ENCODE results near the gene EMP1.

The EMP1 gene, protein sequence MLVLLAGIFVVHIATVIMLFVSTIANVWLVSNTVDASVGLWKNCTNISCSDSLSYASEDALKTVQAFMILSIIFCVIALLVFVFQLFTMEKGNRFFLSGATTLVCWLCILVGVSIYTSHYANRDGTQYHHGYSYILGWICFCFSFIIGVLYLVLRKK

DNA sequence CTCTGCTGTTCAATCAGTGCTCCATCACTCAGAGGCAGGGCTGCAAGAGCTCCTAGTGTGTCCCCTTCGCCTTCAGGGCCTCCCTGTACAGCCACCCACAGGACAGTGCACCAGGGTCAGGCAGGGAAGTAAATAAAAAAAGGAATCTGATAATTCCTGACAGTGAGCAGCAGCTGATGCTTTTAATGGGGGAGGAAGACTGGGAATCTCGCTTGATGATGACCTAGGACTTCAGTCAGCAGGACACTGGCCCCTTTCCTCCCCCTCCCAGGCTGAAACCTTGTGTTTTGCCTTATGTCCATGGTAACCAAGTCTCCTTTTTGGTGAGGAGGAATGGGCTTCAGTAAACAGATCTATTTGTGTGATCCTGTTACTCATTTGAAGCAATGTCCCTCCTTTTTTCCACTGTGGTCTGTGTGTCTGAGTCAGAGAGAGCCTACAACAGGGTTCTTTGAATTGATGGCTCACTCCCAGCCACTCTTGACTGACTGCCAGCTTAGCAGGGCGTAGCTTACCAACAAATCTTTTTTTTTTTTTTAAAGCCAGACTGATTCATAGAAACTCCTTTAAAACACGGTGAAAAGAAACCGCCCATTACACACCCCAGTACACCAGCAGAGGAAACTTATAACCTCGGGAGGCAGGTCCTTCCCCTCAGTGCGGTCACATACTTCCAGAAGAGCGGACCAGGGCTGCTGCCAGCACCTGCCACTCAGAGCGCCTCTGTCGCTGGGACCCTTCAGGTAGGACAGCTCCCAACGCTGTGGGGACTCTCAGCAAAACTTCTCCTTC, at the start of gene EMP1:
Gene EMP1 (plus strand): TSS at position 597 of the 792 bp plus-strand sequence. CDS start 14,785 bp downstream, outside the sequence.
- peak in 1 of 2 donors; percentile 19 for DNase-seq (ENCODE audit: low spot score in 2 of 2)
- Mint-ChIP-seq H3K9me3 (no peaks in the 10 kb centered on the region), H3K4me3 (peak within 1 kb of the TSS; percentile 56), H3K36me3 (ENCODE audit: insufficient read depth) (peaks cover 2% of the 10 kb centered on the region), H3K4me1 (peaks cover 17% of the 10 kb centered on the region), H3K27ac (ENCODE audit: low read depth) (peak within 1 kb of the TSS; percentile 46), H3K27me3 (peaks cover 48% of the 10 kb centered on the region)
- ATAC-seq (replicated peaks; ENCODE audit: extremely low read depth, poor library complexity, severe bottlenecking), result peak; percentile 90

DNA sequence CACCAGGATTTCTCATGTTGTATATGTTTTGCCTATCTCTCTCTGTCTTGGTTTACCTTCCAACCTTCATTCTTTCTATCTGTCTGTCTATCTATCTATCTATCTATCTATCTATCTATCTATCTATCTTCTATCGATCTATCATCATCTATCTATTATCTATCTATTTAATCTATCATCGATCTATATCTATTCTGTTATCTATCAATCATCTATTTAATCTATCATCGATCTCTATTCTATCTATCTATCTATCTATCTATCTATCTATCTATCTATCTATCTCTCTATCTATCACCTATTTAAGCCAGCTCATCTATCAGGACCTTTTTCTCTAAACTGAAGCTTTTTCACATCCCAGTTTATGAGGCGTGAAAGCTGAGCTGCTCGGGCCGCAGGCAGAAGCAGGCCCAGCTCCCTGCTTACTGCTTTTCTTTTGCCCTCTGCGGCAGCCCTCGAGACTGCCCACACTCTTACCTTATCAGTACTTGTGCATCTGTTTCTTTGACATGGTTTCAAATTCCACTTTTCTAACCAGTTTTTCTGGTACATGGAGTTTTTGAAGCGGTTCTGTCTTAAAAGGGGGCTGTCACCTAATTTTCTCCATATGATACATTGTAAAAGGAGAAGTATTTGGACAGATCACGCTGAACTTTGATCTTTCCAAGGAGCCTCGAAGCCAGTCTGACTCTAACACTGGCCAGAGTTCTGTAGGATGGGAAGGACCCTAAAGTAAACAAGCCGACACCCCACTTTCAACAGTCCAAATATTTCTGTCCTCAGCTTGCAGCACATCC, 48.6 kb upstream of the EMP1 start:
- ATAC-seq (replicated peaks; ENCODE audit: extremely low read depth, poor library complexity, severe bottlenecking) (no peak), DNase-seq (ENCODE audit: low spot score in 2 of 2) (no peak)
- H3K27me3 Mint-ChIP-seq, result peaks cover 24% of the 10 kb centered on the region

DNA sequence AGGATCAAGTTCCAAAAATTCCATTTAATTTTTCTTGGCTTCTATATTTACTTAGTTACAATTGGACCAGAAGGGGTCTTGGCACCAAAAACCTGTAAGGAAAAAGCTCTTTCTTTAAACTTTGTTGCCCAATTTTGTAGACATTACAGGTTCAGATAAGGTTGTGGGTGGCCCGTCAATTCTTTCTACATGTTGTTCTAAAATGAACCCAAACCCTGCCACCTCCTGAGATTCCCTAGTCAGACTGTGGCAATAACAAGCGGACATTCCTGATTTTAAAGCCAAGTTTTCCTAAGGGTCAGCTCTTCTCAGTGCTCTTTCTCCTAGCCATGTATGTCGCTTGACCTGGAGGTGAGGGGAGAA, 48.1 kb upstream of the EMP1 start:
- Mint-ChIP-seq H3K27ac (ENCODE audit: low read depth) (no peak overlapping the region), H3K4me1 (peaks cover 10% of the 10 kb centered on the region), H3K36me3 (ENCODE audit: insufficient read depth) (no peaks in the 10 kb centered on the region), H3K27me3 (peaks cover 24% of the 10 kb centered on the region), H3K9me3 (no peaks in the 10 kb centered on the region), H3K4me3 (no peak overlapping the region)
- ATAC-seq (replicated peaks; ENCODE audit: extremely low read depth, poor library complexity, severe bottlenecking), result no peak
- DNase-seq (ENCODE audit: low spot score in 2 of 2), result no peak

More for the DNA sequence above, 48.6 kb upstream of the EMP1 start:
- H3K4me3 Mint-ChIP-seq, result no peak overlapping the region
- H3K9me3 Mint-ChIP-seq, result no peaks in the 10 kb centered on the region
- no peak overlapping the region for H3K27ac Mint-ChIP-seq (ENCODE audit: low read depth)
- no peaks in the 10 kb centered on the region for H3K36me3 Mint-ChIP-seq (ENCODE audit: insufficient read depth)
- peaks cover 10% of the 10 kb centered on the region for H3K4me1 Mint-ChIP-seq

DNA sequence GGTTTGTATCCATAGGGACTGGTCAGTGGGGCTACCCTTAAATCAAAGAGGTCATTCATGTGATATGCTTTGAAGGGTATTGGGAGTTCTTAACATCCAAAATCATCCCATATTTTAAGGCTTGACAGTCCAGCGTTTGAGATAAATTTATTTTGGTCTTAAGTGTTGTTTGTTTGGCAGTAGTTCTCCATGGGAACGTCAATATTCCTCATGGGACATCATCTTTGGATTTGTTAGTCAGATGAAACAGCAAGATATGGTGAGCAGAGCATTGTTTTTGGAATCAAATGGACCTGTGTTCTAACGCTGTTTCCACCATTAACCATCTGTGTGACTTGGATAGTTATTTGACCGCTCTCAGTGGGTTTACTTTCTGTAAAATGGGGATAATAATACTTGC, 47.1 kb upstream of the EMP1 start:
- no peak overlapping the region for H3K27ac Mint-ChIP-seq (ENCODE audit: low read depth)
- peaks cover 24% of the 10 kb centered on the region for H3K27me3 Mint-ChIP-seq
- no peaks in the 10 kb centered on the region for H3K36me3 Mint-ChIP-seq (ENCODE audit: insufficient read depth)
- H3K9me3 Mint-ChIP-seq, result no peaks in the 10 kb centered on the region
- DNase-seq (ENCODE audit: low spot score in 2 of 2) (no peak), ATAC-seq (replicated peaks; ENCODE audit: extremely low read depth, poor library complexity, severe bottlenecking) (no peak)
- peaks cover 5% of the 10 kb centered on the region for H3K4me1 Mint-ChIP-seq
- H3K4me3 Mint-ChIP-seq, result no peak overlapping the region

DNA sequence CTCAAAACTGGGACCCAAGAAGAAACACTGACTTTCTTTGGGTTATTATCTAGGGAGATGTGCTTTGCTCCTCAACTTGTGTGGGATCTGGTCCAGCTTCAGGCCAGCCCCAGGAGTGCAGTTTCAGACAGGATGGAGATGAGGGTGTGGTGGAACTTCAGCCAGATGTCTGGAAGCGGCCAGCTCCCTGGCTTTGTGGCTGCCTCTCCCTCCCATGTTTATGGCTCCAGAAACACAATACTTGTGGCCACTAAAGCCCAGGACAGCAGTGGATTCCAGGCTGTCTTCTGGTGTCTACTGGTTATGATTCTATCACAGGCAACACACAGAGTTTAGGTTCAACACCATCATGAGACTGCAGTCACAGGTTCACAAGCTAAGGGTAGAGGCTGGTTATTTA, 44.2 kb upstream of the EMP1 start:
- DNase-seq (ENCODE audit: low spot score in 2 of 2) (no peak), ATAC-seq (replicated peaks; ENCODE audit: extremely low read depth, poor library complexity, severe bottlenecking) (no peak)
- no peak overlapping the region for H3K4me3 Mint-ChIP-seq
- H3K36me3 Mint-ChIP-seq (ENCODE audit: insufficient read depth), result no peaks in the 10 kb centered on the region
- H3K27ac Mint-ChIP-seq (ENCODE audit: low read depth), result no peak overlapping the region
- H3K27me3 Mint-ChIP-seq, result peaks cover 32% of the 10 kb centered on the region
- H3K9me3 Mint-ChIP-seq, result no peaks in the 10 kb centered on the region
- H3K4me1 Mint-ChIP-seq, result no peaks in the 10 kb centered on the region

DNA sequence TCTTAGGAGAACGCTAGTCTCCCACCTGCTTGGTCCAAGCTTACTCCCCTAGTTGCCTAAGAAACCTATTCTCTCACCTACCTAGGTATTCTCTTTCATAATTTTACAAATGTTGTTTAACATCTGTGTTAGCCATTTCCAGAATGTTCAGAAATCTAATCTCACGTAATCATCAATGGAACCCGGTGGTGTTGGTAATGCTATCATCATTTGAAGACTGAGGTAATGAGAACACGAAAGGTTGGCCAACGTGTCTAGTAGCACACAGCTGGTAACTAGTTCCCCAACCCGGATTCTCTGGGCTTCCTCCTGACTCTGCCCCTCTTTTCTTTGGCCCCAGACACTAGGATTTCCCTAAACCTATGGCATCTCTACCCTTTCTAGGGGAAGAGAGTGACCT, 43.8 kb upstream of the EMP1 start:
- H3K27ac Mint-ChIP-seq (ENCODE audit: low read depth), result no peak overlapping the region

DNA sequence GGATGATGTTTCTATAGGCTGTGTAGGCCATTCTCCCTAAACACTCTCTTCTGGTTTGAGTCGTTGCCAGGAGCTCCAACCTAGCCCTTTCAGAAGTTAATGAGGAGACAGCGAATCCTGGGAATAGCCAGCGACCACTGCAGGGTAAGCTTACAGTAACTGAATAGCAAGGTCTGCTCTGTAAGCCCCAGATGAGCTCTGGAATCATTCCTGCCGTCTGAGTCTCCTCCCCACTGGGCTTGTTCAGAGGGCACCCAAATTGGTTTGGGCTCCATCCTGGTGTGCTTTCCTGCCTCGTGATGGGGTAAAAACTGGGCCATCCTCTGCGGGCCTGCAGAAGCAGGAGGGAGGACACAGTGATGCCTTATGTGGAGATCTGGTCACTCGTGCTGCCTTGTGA, 43.3 kb upstream of the EMP1 start:
- DNase-seq (ENCODE audit: low spot score in 2 of 2) (no peak), ATAC-seq (replicated peaks; ENCODE audit: extremely low read depth, poor library complexity, severe bottlenecking) (no peak)
- no peak overlapping the region for H3K27ac Mint-ChIP-seq (ENCODE audit: low read depth)
- H3K9me3 Mint-ChIP-seq, result no peaks in the 10 kb centered on the region
- H3K36me3 Mint-ChIP-seq (ENCODE audit: insufficient read depth), result no peaks in the 10 kb centered on the region
- no peak overlapping the region for H3K4me3 Mint-ChIP-seq
- H3K4me1 Mint-ChIP-seq, result no peaks in the 10 kb centered on the region
- H3K27me3 Mint-ChIP-seq, result peaks cover 41% of the 10 kb centered on the region

More for the DNA sequence above, 43.8 kb upstream of the EMP1 start:
- Mint-ChIP-seq H3K4me1 (no peaks in the 10 kb centered on the region), H3K4me3 (no peak overlapping the region), H3K27me3 (peaks cover 37% of the 10 kb centered on the region), H3K9me3 (no peaks in the 10 kb centered on the region), H3K36me3 (ENCODE audit: insufficient read depth) (no peaks in the 10 kb centered on the region)
- ATAC-seq (replicated peaks; ENCODE audit: extremely low read depth, poor library complexity, severe bottlenecking) (no peak), DNase-seq (ENCODE audit: low spot score in 2 of 2) (no peak)

DNA sequence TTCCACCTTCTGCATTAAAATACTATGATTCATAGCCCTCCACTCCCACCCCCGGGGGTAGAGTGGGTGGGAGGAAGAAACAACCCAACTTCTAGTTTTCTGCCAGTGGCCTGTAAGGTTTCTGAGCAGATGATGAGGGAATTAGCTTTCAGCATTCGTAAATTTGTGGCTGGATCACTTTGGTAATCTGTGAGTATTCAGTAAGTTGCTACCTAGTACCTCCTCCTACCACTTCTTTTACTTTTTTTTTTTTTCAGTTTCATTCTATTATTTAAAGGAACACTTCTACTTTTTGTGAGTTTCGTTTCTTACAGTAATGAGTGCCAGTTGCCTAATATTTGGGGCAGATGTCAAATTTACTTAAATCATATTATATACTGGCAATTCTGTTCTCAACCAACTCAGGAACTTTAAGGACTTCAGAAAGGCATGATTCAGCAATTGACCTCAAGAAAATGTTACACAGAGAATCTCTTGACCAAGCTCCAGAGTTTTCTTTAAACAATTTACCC, 42.4 kb upstream of the EMP1 start:
- Mint-ChIP-seq H3K36me3 (ENCODE audit: insufficient read depth) (no peaks in the 10 kb centered on the region), H3K4me3 (no peak overlapping the region), H3K27me3 (peaks cover 41% of the 10 kb centered on the region), H3K27ac (ENCODE audit: low read depth) (no peak overlapping the region), H3K9me3 (no peaks in the 10 kb centered on the region), H3K4me1 (no peaks in the 10 kb centered on the region)
- ATAC-seq (replicated peaks; ENCODE audit: extremely low read depth, poor library complexity, severe bottlenecking), result no peak
- no peak for DNase-seq (ENCODE audit: low spot score in 2 of 2)

DNA sequence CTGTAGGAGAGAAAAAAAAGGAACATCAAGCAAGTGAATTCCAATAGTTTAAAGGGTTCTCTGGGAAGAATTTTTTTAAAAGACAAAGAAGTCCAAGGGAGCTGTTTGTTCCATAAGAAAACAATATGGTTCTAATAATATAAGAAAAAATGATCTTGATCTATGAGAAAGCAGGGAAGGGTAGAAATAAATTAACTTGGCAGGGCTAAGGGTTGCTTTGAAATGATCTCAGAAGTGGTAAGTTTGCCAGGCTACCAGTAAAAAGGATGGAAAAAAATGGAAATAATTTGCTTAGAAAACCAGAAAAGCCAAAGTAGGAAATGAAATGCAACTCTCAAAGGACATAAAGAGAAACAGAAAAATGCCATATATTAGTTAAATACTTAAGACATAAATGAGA, 41.7 kb upstream of the EMP1 start:
- no peaks in the 10 kb centered on the region for H3K36me3 Mint-ChIP-seq (ENCODE audit: insufficient read depth)
- no peaks in the 10 kb centered on the region for H3K4me1 Mint-ChIP-seq
- DNase-seq (ENCODE audit: low spot score in 2 of 2) (no peak), ATAC-seq (replicated peaks; ENCODE audit: extremely low read depth, poor library complexity, severe bottlenecking) (no peak)
- H3K4me3 Mint-ChIP-seq, result no peak overlapping the region
- H3K27ac Mint-ChIP-seq (ENCODE audit: low read depth), result no peak overlapping the region
- H3K27me3 Mint-ChIP-seq, result peaks cover 36% of the 10 kb centered on the region
- H3K9me3 Mint-ChIP-seq, result no peaks in the 10 kb centered on the region

DNA sequence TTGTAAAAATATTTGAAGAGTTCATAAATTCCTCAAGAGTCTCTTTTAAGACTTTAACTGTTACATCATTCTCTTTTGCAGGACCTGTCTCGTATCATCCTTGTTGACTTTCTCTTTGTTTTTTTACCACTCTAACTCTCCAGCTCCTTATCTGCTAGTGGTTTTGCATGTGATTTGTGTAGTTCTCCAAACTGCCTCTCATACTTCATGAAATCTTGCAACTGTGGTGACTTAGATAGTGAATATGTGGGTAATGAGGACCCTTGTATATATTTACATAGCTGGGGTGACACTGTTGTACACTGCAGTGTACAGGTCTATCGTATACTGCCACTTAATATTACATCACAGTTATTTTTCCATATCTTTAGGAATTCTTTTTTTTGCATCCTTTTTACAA, 40.2 kb upstream of the EMP1 start:
- no peak for ATAC-seq (replicated peaks; ENCODE audit: extremely low read depth, poor library complexity, severe bottlenecking)
- Mint-ChIP-seq H3K4me3 (no peak overlapping the region), H3K36me3 (ENCODE audit: insufficient read depth) (no peaks in the 10 kb centered on the region), H3K27ac (ENCODE audit: low read depth) (no peak overlapping the region), H3K27me3 (peaks cover 31% of the 10 kb centered on the region), H3K9me3 (no peaks in the 10 kb centered on the region), H3K4me1 (no peaks in the 10 kb centered on the region)
- no peak for DNase-seq (ENCODE audit: low spot score in 2 of 2)

DNA sequence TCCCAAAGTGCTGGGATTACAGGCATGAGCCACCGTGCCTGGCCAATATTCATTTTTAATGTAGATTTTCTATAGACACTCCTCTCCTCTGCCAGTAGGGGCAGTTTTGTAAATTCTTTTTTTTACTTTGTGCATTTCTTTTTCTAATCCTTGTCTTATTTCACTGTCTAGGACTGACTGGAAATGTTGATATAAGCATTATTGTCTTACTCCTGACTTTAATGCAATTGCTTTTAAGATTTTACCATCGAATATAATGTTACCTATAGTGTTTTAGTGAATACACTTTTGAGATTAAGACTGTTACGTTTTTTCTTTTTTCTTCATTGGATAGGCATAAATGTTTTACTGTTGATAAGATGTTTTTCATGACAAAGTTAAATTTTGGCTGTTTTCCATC, 35.4 kb upstream of the EMP1 start:
- no peak overlapping the region for H3K27ac Mint-ChIP-seq (ENCODE audit: low read depth)
- no peaks in the 10 kb centered on the region for H3K36me3 Mint-ChIP-seq (ENCODE audit: insufficient read depth)
- H3K27me3 Mint-ChIP-seq, result peaks cover 27% of the 10 kb centered on the region
- no peak overlapping the region for H3K4me3 Mint-ChIP-seq
- DNase-seq (ENCODE audit: low spot score in 2 of 2) (no peak), ATAC-seq (replicated peaks; ENCODE audit: extremely low read depth, poor library complexity, severe bottlenecking) (no peak)
- H3K4me1 Mint-ChIP-seq, result peaks cover 6% of the 10 kb centered on the region
- H3K9me3 Mint-ChIP-seq, result no peaks in the 10 kb centered on the region

DNA sequence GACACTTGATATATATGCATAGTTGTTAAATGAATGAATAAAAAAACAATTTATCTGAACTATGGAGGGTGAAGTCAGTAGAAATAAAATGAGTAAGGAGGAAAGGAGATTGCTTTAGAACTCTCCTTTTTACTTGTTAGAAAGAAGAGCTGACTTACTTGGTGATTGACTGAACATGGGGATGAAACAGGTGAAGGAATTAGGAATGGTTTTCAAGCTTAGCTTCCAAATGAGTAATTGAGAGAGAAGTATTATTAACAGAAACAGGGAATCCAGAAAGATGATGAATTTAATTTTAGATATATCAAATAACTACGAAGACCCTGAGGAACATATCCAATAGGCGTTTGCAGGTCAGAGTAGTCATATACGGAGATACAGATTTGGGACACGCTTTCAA, 33.6 kb upstream of the EMP1 start:
- Mint-ChIP-seq H3K4me1 (peaks cover 6% of the 10 kb centered on the region), H3K36me3 (ENCODE audit: insufficient read depth) (no peaks in the 10 kb centered on the region), H3K9me3 (no peaks in the 10 kb centered on the region), H3K27ac (ENCODE audit: low read depth) (no peak overlapping the region), H3K27me3 (peaks cover 13% of the 10 kb centered on the region), H3K4me3 (no peak overlapping the region)
- no peak for DNase-seq (ENCODE audit: low spot score in 2 of 2)
- no peak for ATAC-seq (replicated peaks; ENCODE audit: extremely low read depth, poor library complexity, severe bottlenecking)

Data from central memory CD8-positive, alpha-beta T cell (primary cell).